CD14-positive monocyte (primary cell): Measurements from ENCODE around the gene MYBPHL. TPM values are rescaled to one million over a fixed set of nuclear protein-coding genes. Genes with fewer than 3 reads are reported as not detected.
A peak's percentile ranks its signal among the peaks of the same experiment; 100 is the strongest.

Experiments
- DNase-seq, 3 donors: peaks; one replicate each; pipeline ENCODE4 v3.0.0-alpha.2; 2011 to 2022
- H2AFZ ChIP-seq: 2 replicates; pipeline ENCODE4 v1.6.0; 2012; ENCODE audit warnings: mild to moderate bottlenecking, low read depth, low read length, inconsistent platforms; ENCODE audit not compliant: insufficient read depth, poor library complexity, severe bottlenecking
- H3K27ac ChIP-seq, 2 donors: 1 replicate in 1 of 2; 2 replicates in 1 of 2; pipeline ENCODE4 v1.5.1; 2012 to 2013; ENCODE audit warnings: low read length in 2 of 2, control low read depth in 1 of 2, inconsistent platforms in 1 of 2, low read depth in 1 of 2, mild to moderate bottlenecking in 1 of 2
- H3K27me3 ChIP-seq, 2 donors: one replicate each; pipeline versions ENCODE4 v1.6.0 to v1.6.1; 2011 to 2013; ENCODE audit warnings: low read length in 2 of 2; ENCODE audit not compliant: control insufficient read depth in 2 of 2, insufficient read depth in 2 of 2
- H3K36me3 ChIP-seq, 2 donors: replicated peaks in 1 of 2; 1 replicate in 1 of 2; 2 replicates in 1 of 2; pipeline versions ENCODE4 v1.5.1 to v1.6.1; 2012 to 2013; ENCODE audit warnings: low read length in 2 of 2, control low read depth in 1 of 2, inconsistent platforms in 1 of 2, mild to moderate bottlenecking in 1 of 2; ENCODE audit not compliant: insufficient read depth in 2 of 2, control insufficient read depth in 1 of 2
- H3K4me1 ChIP-seq, 2 donors: 1 replicate in 1 of 2; 2 replicates in 1 of 2; pipeline versions ENCODE4 v1.5.1 to v1.6.1; 2012 to 2013; ENCODE audit warnings: low read length in 2 of 2, control low read depth in 1 of 2, inconsistent platforms in 1 of 2, mild to moderate bottlenecking in 1 of 2, moderate library complexity in 1 of 2; ENCODE audit not compliant: insufficient read depth in 2 of 2, control insufficient read depth in 1 of 2
- H3K4me2 ChIP-seq: replicated peaks from 2 replicates; pipeline ENCODE3; 2012; ENCODE audit warnings: low read length, moderate library complexity, mild to moderate bottlenecking; ENCODE audit not compliant: poor library complexity, severe bottlenecking; ENCODE audit errors: extremely low read depth
- H3K4me3 ChIP-seq, 3 experiments: fragments of 200-600 bp in 1 of 3; sonication (generic) in 1 of 3; replicated peaks in 1 of 3; 1 replicate in 2 of 3; 2 replicates in 1 of 3; pipeline ENCODE4 v1.5.1; 2011 to 2013; ENCODE audit warnings: low read length in 3 of 3, mild to moderate bottlenecking in 3 of 3, control low read depth in 2 of 3, low read depth in 2 of 3, inconsistent platforms in 1 of 3, moderate library complexity in 1 of 3
- H3K79me2 ChIP-seq: 2 replicates; pipeline ENCODE4 v1.6.0; 2012; ENCODE audit warnings: mild to moderate bottlenecking, control low read depth, inconsistent platforms, low read length, moderate library complexity; ENCODE audit not compliant: insufficient read depth
- H3K9ac ChIP-seq: 2 replicates; pipeline ENCODE4 v1.6.0; 2017; ENCODE audit warnings: low read length, mild to moderate bottlenecking; ENCODE audit not compliant: insufficient read depth, poor library complexity, severe bottlenecking
- H3K9me3 ChIP-seq, 2 donors: replicated peaks in 1 of 2; 1 replicate in 1 of 2; 2 replicates in 1 of 2; pipeline versions ENCODE4 v1.5.1 to v1.6.1; 2012 to 2013; ENCODE audit warnings: low read length in 2 of 2, control low read depth in 1 of 2; ENCODE audit not compliant: control insufficient read depth in 1 of 2, insufficient read depth in 1 of 2
- H4K20me1 ChIP-seq: 2 replicates; pipeline ENCODE4 v1.6.0; 2012; ENCODE audit warnings: mild to moderate bottlenecking, low read length, control low read depth, moderate library complexity; ENCODE audit not compliant: insufficient read depth
- H3K27ac Mint-ChIP-seq, 7 donors: one replicate each; pipeline ENCODE4 v1.8.0; 2020; ENCODE audit warnings: mild to moderate bottlenecking in 7 of 7, mixed read lengths in 7 of 7, moderate library complexity in 6 of 7, inconsistent platforms in 2 of 7
- H3K27me3 Mint-ChIP-seq, 3 donors: one replicate each; pipeline ENCODE4 v1.8.0; 2021 to 2022; ENCODE audit warnings: low read depth in 3 of 3, mild to moderate bottlenecking in 3 of 3, mixed read lengths in 3 of 3, moderate library complexity in 3 of 3, inconsistent platforms in 1 of 3
- H3K36me3 Mint-ChIP-seq, 2 donors: one replicate each; pipeline ENCODE4 v1.8.0; 2020; ENCODE audit warnings: mixed read lengths in 2 of 2, inconsistent platforms in 1 of 2, mild to moderate bottlenecking in 1 of 2
- H3K4me1 Mint-ChIP-seq: one replicate; pipeline ENCODE4 v1.8.0; 2020; ENCODE audit warnings: mild to moderate bottlenecking, mixed read lengths
- H3K4me3 Mint-ChIP-seq, 2 donors: one replicate each; pipeline ENCODE4 v1.8.0; 2020; ENCODE audit warnings: mild to moderate bottlenecking in 2 of 2, mixed read lengths in 2 of 2, moderate library complexity in 1 of 2
- H3K9me3 Mint-ChIP-seq, 7 donors: one replicate each; pipeline ENCODE4 v1.8.0; 2020 to 2022; ENCODE audit warnings: mixed read lengths in 7 of 7, mild to moderate bottlenecking in 6 of 7, moderate library complexity in 6 of 7, inconsistent platforms in 2 of 7
- WGBS: methylation state at CpG from one replicate; pipeline ENCODE4 v1.1.5; 2013; ENCODE audit warnings: missing lambda C conversion rate; ENCODE audit not compliant: insufficient coverage; 5-methylcytosine and 5-hydroxymethylcytosine counted together
- intact Hi-C, 2 donors: fragments of 100-400 bp; cut with micrococcal nuclease; formaldehyde crosslinking; loops; one replicate each; pipeline versions ENCODE4 v1.15.0 to v1.15.1; 2023
- polyA plus RNA-seq, 3 donors: library from polyadenylated mRNA; depleted of rRNA in 1 of 3; unstranded in 2 of 3; stranded (reverse) in 1 of 3; fragments of 300-500 nt in 2 of 3; fragments of >200 nt in 1 of 3; fragmentation: Illumina TruSeq in 2 of 3; gene quantifications; 1 replicate in 2 of 3; 2 replicates in 1 of 3; pipeline ENCODE4 v1.2.3, GENCODE V29; 2012 to 2021
- TF ChIP-seq, protein P1 (sequence below): fragments of 200-600 bp; IDR thresholded peaks from one replicate; pipeline ENCODE4 v1.8.0; 2022; ENCODE audit warnings: antibody characterized with exemption, mild to moderate bottlenecking

MYBPHL gene
- polyA plus RNA-seq, 3 donors: 0.13 TPM; not detected in 2

DNA sequence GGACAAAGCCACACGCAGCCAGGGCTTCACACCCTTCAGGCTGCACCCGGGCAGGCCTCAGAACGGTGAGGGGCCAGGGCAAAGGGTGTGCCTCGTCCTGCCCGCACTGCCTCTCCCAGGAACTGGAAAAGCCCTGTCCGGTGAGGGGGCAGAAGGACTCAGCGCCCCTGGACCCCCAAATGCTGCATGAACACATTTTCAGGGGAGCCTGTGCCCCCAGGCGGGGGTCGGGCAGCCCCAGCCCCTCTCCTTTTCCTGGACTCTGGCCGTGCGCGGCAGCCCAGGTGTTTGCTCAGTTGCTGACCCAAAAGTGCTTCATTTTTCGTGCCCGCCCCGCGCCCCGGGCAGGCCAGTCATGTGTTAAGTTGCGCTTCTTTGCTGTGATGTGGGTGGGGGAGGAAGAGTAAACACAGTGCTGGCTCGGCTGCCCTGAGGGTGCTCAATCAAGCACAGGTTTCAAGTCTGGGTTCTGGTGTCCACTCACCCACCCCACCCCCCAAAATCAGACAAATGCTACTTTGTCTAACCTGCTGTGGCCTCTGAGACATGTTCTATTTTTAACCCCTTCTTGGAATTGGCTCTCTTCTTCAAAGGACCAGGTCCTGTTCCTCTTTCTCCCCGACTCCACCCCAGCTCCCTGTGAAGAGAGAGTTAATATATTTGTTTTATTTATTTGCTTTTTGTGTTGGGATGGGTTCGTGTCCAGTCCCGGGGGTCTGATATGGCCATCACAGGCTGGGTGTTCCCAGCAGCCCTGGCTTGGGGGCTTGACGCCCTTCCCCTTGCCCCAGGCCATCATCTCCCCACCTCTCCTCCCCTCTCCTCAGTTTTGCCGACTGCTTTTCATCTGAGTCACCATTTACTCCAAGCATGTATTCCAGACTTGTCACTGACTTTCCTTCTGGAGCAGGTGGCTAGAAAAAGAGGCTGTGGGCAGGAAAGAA, 32.0 kb downstream of the MYBPHL start:
- peak overlapping the region in 2 of 7 donors; percentile 23 to 75 for H3K27ac Mint-ChIP-seq
- H3K4me1 Mint-ChIP-seq: peaks cover 33% of the 10 kb centered on the region
- H3K27me3 Mint-ChIP-seq: peaks cover 6 to 10% (median 8%) of the 10 kb centered on the region in 3 donors
- peak overlapping the region; percentile 63 for H2AFZ ChIP-seq
- DNase-seq: no peak
- no peaks in the 10 kb centered on the region for H3K79me2 ChIP-seq
- H3K36me3 Mint-ChIP-seq: peaks cover 6 to 7% of the 10 kb centered on the region in 2 donors
- H3K27me3 ChIP-seq: no peaks in the 10 kb centered on the region
- H3K4me3 ChIP-seq: no peak overlapping the region
- peak overlapping the region in 1 of 2 donors; percentile 55 for H3K4me3 Mint-ChIP-seq
- intact Hi-C loops: loop anchor here in 1 of 2 donors (10.0 kb wide), 1 partner anchor 260 kb away; the partner anchor contains the start of gene GPR61
- no peaks in the 10 kb centered on the region for H4K20me1 ChIP-seq
- H3K4me1 ChIP-seq: peaks cover 12 to 25% of the 10 kb centered on the region in 2 donors
- 91% methylated on average over 10 of the region's 24 CpGs for WGBS
- no peak overlapping the region for H3K4me2 ChIP-seq
- no peaks in the 10 kb centered on the region for H3K9me3 Mint-ChIP-seq
- H3K27ac ChIP-seq: no peak overlapping the region
- H3K9me3 ChIP-seq: no peaks in the 10 kb centered on the region
- TF ChIP-seq, protein P1, sequence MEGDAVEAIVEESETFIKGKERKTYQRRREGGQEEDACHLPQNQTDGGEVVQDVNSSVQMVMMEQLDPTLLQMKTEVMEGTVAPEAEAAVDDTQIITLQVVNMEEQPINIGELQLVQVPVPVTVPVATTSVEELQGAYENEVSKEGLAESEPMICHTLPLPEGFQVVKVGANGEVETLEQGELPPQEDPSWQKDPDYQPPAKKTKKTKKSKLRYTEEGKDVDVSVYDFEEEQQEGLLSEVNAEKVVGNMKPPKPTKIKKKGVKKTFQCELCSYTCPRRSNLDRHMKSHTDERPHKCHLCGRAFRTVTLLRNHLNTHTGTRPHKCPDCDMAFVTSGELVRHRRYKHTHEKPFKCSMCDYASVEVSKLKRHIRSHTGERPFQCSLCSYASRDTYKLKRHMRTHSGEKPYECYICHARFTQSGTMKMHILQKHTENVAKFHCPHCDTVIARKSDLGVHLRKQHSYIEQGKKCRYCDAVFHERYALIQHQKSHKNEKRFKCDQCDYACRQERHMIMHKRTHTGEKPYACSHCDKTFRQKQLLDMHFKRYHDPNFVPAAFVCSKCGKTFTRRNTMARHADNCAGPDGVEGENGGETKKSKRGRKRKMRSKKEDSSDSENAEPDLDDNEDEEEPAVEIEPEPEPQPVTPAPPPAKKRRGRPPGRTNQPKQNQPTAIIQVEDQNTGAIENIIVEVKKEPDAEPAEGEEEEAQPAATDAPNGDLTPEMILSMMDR: no peak
- peaks cover 5 to 15% of the 10 kb centered on the region in 2 donors for H3K36me3 ChIP-seq
- H3K9ac ChIP-seq: peak overlapping the region; percentile 15

DNA sequence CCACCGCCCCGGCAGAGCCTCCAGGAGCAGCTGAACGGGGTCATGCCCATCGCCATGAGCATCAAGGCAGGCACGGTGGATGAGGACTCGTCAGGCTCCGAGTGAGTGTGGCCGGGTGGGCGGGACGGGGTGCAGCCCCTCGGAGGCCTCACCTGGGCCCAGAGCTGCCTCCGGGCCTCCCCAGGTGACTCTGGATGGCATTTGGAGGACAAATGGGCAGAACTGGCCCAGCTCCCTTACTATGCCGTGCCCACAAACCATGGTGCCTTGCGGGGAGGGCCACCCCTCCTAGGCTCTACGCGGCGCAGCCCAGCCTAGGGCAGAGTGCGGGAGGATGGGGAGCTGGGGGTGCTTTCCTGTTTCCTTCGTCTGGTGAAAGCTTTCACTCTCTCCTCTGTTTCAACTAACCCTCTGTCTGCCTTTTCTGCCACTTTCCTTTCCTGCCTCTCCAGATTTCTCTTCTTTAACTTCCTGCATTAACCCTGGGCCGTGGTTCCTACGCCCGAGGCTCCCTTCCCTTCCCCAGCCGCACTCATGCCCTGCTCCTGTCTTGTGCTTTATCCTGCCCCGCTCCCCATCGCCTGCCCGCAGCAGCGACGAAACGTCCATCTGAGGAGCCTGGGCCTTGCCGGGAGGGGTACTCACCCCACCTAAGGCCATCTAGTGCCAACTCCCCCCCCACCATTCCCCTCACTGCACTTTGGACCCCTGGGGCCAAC, 33.1 kb downstream of the MYBPHL start:
- peaks cover 26% of the 10 kb centered on the region for H3K4me1 Mint-ChIP-seq

More for the DNA sequence above, 33.1 kb downstream of the MYBPHL start:
- peaks cover 12 to 24% of the 10 kb centered on the region in 2 donors for H3K4me1 ChIP-seq
- H3K4me2 ChIP-seq: peak overlapping the region; percentile 37
- H2AFZ ChIP-seq: peak overlapping the region; percentile 63
- peak overlapping the region; percentile 15 for H3K9ac ChIP-seq
- peak overlapping the region; percentile 64 to 71 for H3K4me3 Mint-ChIP-seq
- WGBS: 54% methylated on average over 25 of the region's 30 CpGs
- TF ChIP-seq, protein P1: no peak
- peaks cover 0 to 10% of the 10 kb centered on the region in 2 donors for H3K36me3 ChIP-seq
- no peaks in the 10 kb centered on the region for H3K9me3 Mint-ChIP-seq
- H4K20me1 ChIP-seq: no peaks in the 10 kb centered on the region
- no peaks in the 10 kb centered on the region for H3K9me3 ChIP-seq
- H3K79me2 ChIP-seq: no peaks in the 10 kb centered on the region
- H3K27me3 ChIP-seq: no peaks in the 10 kb centered on the region
- no peak overlapping the region for H3K27ac ChIP-seq
- H3K36me3 Mint-ChIP-seq: peaks cover 0 to 4% of the 10 kb centered on the region in 2 donors
- intact Hi-C loops: loop anchor here in 1 of 2 donors (10.0 kb wide), 1 partner anchor 261 kb away; the partner anchor contains the start of gene GPR61
- peak overlapping the region in 1 of 3 experiments; percentile 17 for H3K4me3 ChIP-seq
- H3K27ac Mint-ChIP-seq: peak overlapping the region in 3 of 7 donors; percentile 42 to 46 (median 46)
- peaks cover 6 to 10% (median 8%) of the 10 kb centered on the region in 3 donors for H3K27me3 Mint-ChIP-seq
- DNase-seq: no peak
